ENCODE data around the gene AFAP1L1. TPM values are rescaled to one million over a fixed set of nuclear protein-coding genes. Genes with fewer than 3 reads are reported as not detected.
A peak's percentile ranks its signal among the peaks of the same experiment; 100 is the strongest.

The AFAP1L1 gene
- total and polyA plus RNA-seq, 4 donors: 2.1 to 11.6 (median 4.0) TPM

DNA sequence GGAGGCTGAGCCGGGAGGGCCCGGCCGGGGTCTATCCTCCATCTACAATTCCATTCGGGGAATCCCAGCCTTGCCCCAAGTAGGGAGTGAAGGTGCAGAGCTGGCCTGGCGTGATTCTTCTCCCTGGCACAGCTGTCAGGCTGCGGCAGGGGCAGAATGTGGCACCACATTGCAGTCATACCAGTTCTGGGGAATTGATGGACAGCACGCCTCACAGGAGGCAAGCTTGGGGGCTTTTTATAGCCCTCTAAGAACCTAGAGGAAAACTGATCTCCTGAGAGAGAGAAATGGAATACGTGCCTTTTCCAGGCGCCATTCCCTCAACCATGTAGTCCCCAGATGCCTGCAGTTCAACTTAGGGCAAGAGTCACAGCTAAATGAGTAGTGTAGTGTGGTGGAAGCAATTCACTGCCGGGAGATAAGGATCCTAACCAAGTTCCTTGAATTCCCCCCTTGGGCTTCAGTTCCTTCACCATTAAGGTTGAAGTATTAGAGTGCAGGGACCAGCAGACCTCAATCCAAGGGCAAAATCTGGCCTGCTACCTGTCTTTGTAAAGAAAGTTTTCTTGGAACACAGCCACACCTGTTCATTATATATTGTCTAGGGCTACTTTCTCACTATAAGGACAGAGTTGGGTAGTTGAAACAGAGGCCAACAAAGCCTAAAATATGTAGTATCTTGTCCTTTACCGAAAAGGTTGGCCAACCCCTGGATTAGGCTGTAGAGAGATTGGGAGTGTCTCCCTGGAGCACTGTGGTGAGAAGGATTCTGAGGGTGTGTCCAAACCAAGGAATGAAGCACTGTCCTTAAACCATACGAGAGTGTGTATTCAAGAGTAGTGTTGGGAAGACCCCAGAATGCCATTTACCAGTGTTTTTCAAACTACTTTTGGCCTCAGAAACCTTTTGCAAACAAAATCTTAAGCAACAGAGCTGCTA is 10.6 kb downstream of the AFAP1L1 start:
- WGBS: 90% methylated on average over 12 of the region's 12 CpGs
- Histone ChIP-seq H3K4me3 (ENCODE audit: low read depth in 1 of 3, low read length in 3 of 3) (no peak overlapping the region), H3K9ac (ENCODE audit: low read depth in 1 of 2, low read length in 2 of 2) (no peak overlapping the region), H3K36me3 (ENCODE audit: control insufficient read depth in 4 of 4, insufficient read depth in 3 of 4, low read depth in 1 of 4, low read length in 3 of 4) (no peaks in the 10 kb centered on the region), H3K4me1 (ENCODE audit: control insufficient read depth in 4 of 4, insufficient read depth in 4 of 4, low read length in 3 of 4) (no peaks in the 10 kb centered on the region), H3K27ac (ENCODE audit: low read depth in 1 of 2, low read length in 2 of 2) (no peak overlapping the region), H3K9me3 (ENCODE audit: control insufficient read depth in 4 of 4, low read length in 3 of 4) (no peaks in the 10 kb centered on the region), H3K27me3 (ENCODE audit: control insufficient read depth in 4 of 4, insufficient read depth in 4 of 4, low read length in 3 of 4) (no peaks in the 10 kb centered on the region)
- DNase-seq (ENCODE audit: low spot score): no peak
- TF ChIP-seq REST (IDR thresholded peaks at IDR 0.05): no peak

- H3K4me1 ChIP-seq (ENCODE audit: control insufficient read depth in 4 of 4, insufficient read depth in 4 of 4, low read length in 3 of 4): no peaks in the 10 kb centered on the region
- H3K4me3 ChIP-seq (ENCODE audit: low read depth in 1 of 3, low read length in 3 of 3): no peak overlapping the region
- no peak for TF ChIP-seq REST (IDR thresholded peaks at IDR 0.05)
- no peak for TF ChIP-seq NR2F2 (IDR thresholded peaks at IDR 0.05)
- TF ChIP-seq JUND (IDR thresholded peaks at IDR 0.05): no peak
- TF ChIP-seq YY1 (IDR thresholded peaks at IDR 0.05): no peak
- no peaks in the 10 kb centered on the region for H3K36me3 ChIP-seq (ENCODE audit: control insufficient read depth in 4 of 4, insufficient read depth in 3 of 4, low read depth in 1 of 4, low read length in 3 of 4)
- no peak overlapping the region for H3K9ac ChIP-seq (ENCODE audit: low read depth in 1 of 2, low read length in 2 of 2)
- no peak overlapping the region for H3K27ac ChIP-seq (ENCODE audit: low read depth in 1 of 2, low read length in 2 of 2)
- H3K27me3 ChIP-seq (ENCODE audit: control insufficient read depth in 4 of 4, insufficient read depth in 4 of 4, low read length in 3 of 4): no peaks in the 10 kb centered on the region
- WGBS: 89% methylated on average over 5 of the region's 5 CpGs
- DNase-seq (ENCODE audit: low spot score): no peak
- H3K9me3 ChIP-seq (ENCODE audit: control insufficient read depth in 4 of 4, low read length in 3 of 4): no peaks in the 10 kb centered on the region
Observed at GRCh38 chr5:149282966-149283332, 11.3 kb downstream of the AFAP1L1 start.

DNA sequence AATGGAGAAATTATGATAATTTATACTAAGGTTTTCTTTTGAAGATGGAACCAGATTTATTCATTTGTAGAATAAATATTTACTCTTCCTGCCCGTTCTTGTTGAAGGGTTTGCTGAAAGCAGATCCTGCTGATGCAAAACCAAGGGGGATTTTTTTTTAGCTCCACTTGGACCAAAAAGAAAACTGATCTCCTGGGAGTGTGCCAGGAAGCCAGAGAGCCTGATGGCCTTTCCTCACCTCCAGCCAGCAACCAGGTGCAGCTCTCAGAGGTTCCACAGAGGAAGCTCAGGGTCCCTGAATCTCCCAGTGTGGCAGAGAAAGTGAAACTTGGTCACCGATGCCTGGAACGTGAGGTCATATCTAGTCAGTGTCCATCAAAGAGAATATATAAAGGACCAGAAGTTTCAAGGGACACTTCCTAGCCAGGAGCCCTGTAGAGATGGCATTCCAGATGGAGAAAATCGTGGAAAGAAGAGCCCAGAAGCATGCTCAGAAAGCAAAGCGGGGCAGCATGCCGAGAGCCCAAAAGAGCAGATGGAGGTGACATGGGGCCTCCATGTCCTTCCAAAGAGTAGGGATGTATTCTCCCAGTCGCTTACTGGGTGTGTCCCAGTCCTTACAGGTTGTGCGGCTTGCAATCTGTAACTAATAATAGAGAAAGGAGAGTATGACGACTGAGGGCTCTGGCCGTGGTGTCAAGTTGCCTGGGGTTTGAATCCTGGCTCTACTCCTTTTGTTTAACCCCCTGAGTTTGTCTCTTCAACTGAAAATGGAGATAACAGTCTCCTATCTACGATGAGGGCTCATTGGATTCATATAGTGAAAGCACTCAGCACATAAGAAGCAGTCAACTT is 12.2 kb downstream of the AFAP1L1 start:
- peak overlapping the region in 1 of 2 donors; percentile 28 for H3K27ac ChIP-seq (ENCODE audit: low read depth in 1 of 2, low read length in 2 of 2)
- no peaks in the 10 kb centered on the region for H3K27me3 ChIP-seq (ENCODE audit: control insufficient read depth in 4 of 4, insufficient read depth in 4 of 4, low read length in 3 of 4)
- no peak overlapping the region for H3K9ac ChIP-seq (ENCODE audit: low read depth in 1 of 2, low read length in 2 of 2)
- no peak overlapping the region for H3K4me3 ChIP-seq (ENCODE audit: low read depth in 1 of 3, low read length in 3 of 3)
- H3K9me3 ChIP-seq (ENCODE audit: control insufficient read depth in 4 of 4, low read length in 3 of 4): no peaks in the 10 kb centered on the region
- DNase-seq (ENCODE audit: low spot score): no peak
- no peaks in the 10 kb centered on the region for H3K4me1 ChIP-seq (ENCODE audit: control insufficient read depth in 4 of 4, insufficient read depth in 4 of 4, low read length in 3 of 4)
- WGBS: 72% methylated on average over 11 of the region's 11 CpGs
- H3K36me3 ChIP-seq (ENCODE audit: control insufficient read depth in 4 of 4, insufficient read depth in 3 of 4, low read depth in 1 of 4, low read length in 3 of 4): no peaks in the 10 kb centered on the region
- TF ChIP-seq, protein P1, sequence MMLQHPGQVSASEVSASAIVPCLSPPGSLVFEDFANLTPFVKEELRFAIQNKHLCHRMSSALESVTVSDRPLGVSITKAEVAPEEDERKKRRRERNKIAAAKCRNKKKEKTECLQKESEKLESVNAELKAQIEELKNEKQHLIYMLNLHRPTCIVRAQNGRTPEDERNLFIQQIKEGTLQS (IDR thresholded peaks at IDR 0.05): no peak
- TF ChIP-seq RXRA (IDR thresholded peaks at IDR 0.05): no peak
- no peak for TF ChIP-seq NR2F2 (IDR thresholded peaks at IDR 0.05)
- no peak for TF ChIP-seq GABPA (IDR thresholded peaks at IDR 0.05 in 1 of 2, conservative IDR thresholded peaks at IDR 0.05 in 1 of 2)
- TF ChIP-seq SP1 (IDR thresholded peaks at IDR 0.05): no peak
- TF ChIP-seq, protein P2, sequence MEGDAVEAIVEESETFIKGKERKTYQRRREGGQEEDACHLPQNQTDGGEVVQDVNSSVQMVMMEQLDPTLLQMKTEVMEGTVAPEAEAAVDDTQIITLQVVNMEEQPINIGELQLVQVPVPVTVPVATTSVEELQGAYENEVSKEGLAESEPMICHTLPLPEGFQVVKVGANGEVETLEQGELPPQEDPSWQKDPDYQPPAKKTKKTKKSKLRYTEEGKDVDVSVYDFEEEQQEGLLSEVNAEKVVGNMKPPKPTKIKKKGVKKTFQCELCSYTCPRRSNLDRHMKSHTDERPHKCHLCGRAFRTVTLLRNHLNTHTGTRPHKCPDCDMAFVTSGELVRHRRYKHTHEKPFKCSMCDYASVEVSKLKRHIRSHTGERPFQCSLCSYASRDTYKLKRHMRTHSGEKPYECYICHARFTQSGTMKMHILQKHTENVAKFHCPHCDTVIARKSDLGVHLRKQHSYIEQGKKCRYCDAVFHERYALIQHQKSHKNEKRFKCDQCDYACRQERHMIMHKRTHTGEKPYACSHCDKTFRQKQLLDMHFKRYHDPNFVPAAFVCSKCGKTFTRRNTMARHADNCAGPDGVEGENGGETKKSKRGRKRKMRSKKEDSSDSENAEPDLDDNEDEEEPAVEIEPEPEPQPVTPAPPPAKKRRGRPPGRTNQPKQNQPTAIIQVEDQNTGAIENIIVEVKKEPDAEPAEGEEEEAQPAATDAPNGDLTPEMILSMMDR (IDR thresholded peaks at IDR 0.05; ENCODE audit: low read depth, low read length, missing input control): no peak
- TF ChIP-seq RAD21 (IDR thresholded peaks at IDR 0.05): no peak
- TF ChIP-seq JUND (IDR thresholded peaks at IDR 0.05): no peak
- TF ChIP-seq, protein P3, sequence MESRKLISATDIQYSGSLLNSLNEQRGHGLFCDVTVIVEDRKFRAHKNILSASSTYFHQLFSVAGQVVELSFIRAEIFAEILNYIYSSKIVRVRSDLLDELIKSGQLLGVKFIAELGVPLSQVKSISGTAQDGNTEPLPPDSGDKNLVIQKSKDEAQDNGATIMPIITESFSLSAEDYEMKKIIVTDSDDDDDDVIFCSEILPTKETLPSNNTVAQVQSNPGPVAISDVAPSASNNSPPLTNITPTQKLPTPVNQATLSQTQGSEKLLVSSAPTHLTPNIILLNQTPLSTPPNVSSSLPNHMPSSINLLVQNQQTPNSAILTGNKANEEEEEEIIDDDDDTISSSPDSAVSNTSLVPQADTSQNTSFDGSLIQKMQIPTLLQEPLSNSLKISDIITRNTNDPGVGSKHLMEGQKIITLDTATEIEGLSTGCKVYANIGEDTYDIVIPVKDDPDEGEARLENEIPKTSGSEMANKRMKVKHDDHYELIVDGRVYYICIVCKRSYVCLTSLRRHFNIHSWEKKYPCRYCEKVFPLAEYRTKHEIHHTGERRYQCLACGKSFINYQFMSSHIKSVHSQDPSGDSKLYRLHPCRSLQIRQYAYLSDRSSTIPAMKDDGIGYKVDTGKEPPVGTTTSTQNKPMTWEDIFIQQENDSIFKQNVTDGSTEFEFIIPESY (IDR thresholded peaks at IDR 0.05): no peak
- TF ChIP-seq EGR1 (IDR thresholded peaks at IDR 0.05; ENCODE audit: low read depth in 2 of 2): no peak
- no peak for TF ChIP-seq YY1 (IDR thresholded peaks at IDR 0.05)

All from liver (tissue), 9 donors.